Activated naive CD4-positive, alpha-beta T cell treated with anti-CD3 and anti-CD28 coated beads, Interleukin-2, amount 50 U/mL, for 16 hours (primary cell): ENCODE measurements around the gene UROC1.

Experiments used
- DNase-seq: peaks from one replicate; pipeline ENCODE4 v3.0.0-alpha.2; 2020

Gene UROC1

GRCh38 chr3:126456766-126457388 is 60.7 kb downstream of the UROC1 start:
- no peak for DNase-seq

- no peak for DNase-seq
Measured at GRCh38 chr3:126456211-126456610, 61.4 kb downstream of the UROC1 start.

GRCh38 chr3:126454437-126455198 is 63.0 kb downstream of the UROC1 start:
- no peak for DNase-seq

- DNase-seq = no peak
Measured at GRCh38 chr3:126454025-126454424, 63.5 kb downstream of the UROC1 start.

- DNase-seq = no peak
Measured at GRCh38 chr3:126452213-126452612, 65.4 kb downstream of the UROC1 start.

GRCh38 chr3:126451511-126451910 is 66.1 kb downstream of the UROC1 start:
- no peak for DNase-seq

GRCh38 chr3:126450744-126451143 is 66.8 kb downstream of the UROC1 start:
- no peak for DNase-seq

GRCh38 chr3:126450219-126450618 is 67.4 kb downstream of the UROC1 start:
- no peak for DNase-seq

- DNase-seq = no peak
Measured at GRCh38 chr3:126449621-126450051, 67.9 kb downstream of the UROC1 start.

- no peak for DNase-seq
Measured at GRCh38 chr3:126448893-126449180, 68.7 kb downstream of the UROC1 start.

GRCh38 chr3:126448136-126448892 is 69.3 kb downstream of the UROC1 start:
- DNase-seq = no peak

GRCh38 chr3:126447456-126448106 is 70.0 kb downstream of the UROC1 start:
- DNase-seq = no peak

GRCh38 chr3:126446791-126447190 is 70.8 kb downstream of the UROC1 start:
- DNase-seq = no peak

- no peak for DNase-seq
Measured at GRCh38 chr3:126446301-126446700, 71.3 kb downstream of the UROC1 start.

- DNase-seq = no peak
Measured at GRCh38 chr3:126445506-126445905, 72.1 kb downstream of the UROC1 start.

GRCh38 chr3:126442856-126443242 is 74.7 kb downstream of the UROC1 start:
- no peak for DNase-seq

- DNase-seq = no peak
Measured at GRCh38 chr3:126442094-126442855, 75.3 kb downstream of the UROC1 start.

GRCh38 chr3:126441256-126441880 is 76.2 kb downstream of the UROC1 start:
- DNase-seq = no peak

GRCh38 chr3:126440709-126440995 is 76.9 kb downstream of the UROC1 start:
- DNase-seq = no peak

GRCh38 chr3:126439968-126440708 is 77.4 kb downstream of the UROC1 start:
- DNase-seq = no peak

GRCh38 chr3:126439346-126439967 is 78.1 kb downstream of the UROC1 start:
- DNase-seq = no peak
